GM19324 (cell line): ENCODE data around the gene CEACAM8.
"Not testable (repeated sequence)": the region's sequence is repeated elsewhere in the genome, so short reads cannot be mapped to it uniquely, and the experiment has no call there.

Experiments used
- ATAC-seq: cut with Tn5 transposase; IDR thresholded peaks from one replicate; pipeline ENCODE4 v1.9.1; 2021; ENCODE audit warnings: mild to moderate bottlenecking, moderate library complexity; ENCODE audit not compliant: unreplicated experiment, low FRiP score

CEACAM8 gene

GRCh38 chr19:42594617-42595489 is at the start of gene CEACAM8:
Gene CEACAM8 (minus strand): TSS chr19:42594924. CDS start chr19:42594828, 96 bp downstream.
- no peak for ATAC-seq

DNA sequence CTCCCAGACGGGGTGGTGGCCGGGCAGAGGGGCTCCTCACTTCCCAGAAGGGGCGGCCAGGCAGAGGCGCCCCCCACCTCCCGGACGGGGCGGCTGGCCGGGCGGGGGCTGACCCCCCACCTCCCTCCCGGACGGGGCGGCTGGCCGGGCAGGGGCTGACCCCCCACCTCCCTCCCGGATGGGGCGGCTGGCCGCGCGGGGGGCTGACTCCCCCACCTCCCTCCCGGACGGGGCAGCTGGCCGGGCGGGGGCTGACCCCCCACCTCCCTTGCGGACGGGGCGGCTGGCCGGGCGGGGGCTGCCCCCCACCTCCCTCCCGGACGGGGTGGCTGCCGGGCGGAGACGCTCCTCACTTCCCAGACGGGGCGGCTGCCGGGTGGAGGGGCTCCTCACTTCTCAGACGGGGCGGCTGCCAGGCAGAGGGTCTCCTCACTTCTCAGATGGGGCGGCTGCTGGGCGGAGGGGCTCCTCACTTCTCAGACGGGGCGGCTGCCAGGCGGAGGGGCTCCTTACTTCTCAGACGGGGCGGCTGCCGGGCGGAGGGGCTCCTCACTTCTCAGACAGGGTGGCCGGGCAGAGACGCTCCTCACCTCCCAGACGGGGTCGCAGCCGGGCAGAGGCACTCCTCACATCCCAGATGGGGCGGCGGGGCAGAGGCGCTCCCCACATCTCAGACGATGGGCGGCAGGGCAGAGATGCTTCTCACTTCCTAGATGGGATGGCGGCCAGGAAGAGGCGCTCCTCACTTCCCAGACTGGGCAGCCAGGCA is 44.8 kb upstream of the CEACAM8 start:
- ATAC-seq: not testable (repeated sequence)

GRCh38 chr19:42635233-42635539 is 40.5 kb upstream of the CEACAM8 start:
- no peak for ATAC-seq

DNA sequence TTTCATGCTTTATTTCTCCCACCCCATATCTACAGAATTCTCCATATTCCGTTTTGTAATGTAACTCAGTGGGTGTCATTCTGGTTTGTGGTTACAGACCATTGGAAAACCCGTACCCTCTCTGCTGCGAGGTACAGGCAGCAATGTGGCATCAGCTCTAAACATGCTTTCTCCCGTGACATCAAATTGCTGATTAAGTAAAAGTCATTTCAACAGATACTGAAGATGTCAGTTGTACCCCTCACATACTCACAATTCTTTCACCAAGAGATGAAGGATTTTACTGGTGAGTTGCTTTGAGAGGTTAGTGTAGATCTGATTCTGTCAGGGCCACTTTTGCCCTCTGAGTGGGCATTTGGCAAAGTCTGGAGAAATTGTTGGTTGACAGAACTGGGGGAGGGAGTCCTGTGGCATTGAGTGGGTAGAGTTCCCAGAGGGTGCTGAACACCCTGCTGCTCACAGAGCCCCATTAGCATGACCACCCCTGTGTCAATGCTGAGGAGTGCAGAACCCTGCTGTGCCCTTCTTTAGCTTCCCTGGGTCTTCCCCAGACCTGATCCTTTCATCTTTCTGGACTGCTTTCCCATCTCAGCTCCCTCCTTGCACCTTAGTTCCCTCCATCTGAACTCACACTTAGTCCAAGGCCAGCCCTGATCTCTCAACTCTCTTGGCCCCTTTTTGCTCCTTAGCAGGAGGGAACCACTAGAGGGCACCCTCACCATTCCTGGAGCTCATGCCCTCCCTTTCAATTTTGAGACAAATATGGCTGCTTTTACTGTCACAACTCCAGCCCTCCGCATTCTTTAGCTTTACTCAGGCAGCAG is 39.9 kb upstream of the CEACAM8 start:
- no peak for ATAC-seq

DNA sequence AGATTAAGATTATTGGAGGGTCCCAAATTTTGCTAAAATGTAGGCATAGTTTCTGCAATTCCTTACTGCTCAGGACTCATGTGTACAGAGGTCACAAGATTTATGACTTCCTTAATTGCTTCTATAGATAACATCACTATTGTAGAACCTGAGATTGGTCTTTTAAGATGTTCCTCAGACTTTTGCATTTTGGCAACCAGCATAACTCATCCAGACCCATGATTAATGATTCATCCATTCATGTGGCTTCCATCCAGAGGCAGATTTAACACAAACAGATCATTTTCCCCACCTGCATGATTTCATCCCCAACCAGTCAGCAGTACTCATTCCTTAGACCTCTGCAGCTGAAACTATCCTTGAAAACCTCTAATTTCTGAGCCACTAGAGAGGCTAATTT is 34.5 kb upstream of the CEACAM8 start:
- ATAC-seq: no peak

DNA sequence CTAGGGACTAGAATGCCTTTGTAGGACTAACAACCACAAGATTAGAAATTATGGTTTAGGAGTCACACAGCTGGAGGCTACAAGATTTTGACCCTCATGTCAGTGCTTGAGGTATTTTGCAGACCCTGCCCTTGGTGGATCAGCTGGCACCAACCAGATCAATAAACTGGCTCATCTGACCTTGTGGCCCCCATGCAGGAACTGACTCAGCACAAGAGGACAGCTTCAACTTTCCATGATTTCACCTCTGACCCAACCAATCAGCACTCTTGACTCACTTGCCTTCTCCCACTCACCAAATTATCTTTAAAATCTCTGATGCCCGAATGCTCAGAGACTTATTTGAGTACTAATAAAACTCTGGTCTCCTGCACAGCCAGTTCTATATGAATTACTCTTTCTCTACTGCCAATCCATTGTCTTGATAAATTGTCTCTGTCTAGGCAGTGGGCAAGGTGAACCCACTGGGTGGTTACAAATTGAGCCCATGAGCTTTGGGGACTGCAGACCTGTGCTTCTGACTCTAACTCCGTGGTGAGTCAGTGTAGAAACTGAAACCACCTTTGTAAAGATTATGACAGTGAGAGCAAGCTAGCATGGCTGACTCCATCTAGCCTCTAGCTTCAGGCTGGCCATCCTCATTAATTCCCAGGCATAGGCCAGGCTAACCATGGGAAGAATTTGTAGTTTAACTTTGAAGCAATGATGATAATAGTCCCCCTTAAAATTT is 33.9 kb upstream of the CEACAM8 start:
- ATAC-seq: no peak

GRCh38 chr19:42627916-42628315 is 33.2 kb upstream of the CEACAM8 start:
- ATAC-seq: no peak

GRCh38 chr19:42626181-42626580 is 31.5 kb upstream of the CEACAM8 start:
- no peak for ATAC-seq

- ATAC-seq: no peak
Measured at GRCh38 chr19:42619271-42619670, 24.5 kb upstream of the CEACAM8 start.

DNA sequence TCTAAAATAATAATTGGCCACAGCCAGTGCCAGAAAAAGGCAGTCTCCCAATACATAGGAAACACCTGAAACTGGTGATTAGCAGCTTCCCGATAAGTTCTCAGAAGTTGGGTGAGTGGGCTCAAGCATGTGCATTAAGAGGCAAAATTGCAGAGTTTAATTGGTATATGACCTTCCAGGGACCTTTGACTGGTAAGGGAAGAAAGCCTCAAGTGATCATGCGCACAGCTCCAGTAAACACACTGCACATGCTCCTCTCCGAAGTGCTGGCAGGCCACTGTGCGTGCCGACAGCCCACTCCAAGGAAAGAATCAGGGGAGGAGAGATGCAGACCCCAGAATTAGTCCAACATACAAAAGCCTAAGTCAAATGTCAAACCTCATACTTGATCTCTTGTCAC is 18.9 kb upstream of the CEACAM8 start:
- ATAC-seq: no peak

- ATAC-seq: not testable (repeated sequence)
Measured at GRCh38 chr19:42610401-42610915, 15.7 kb upstream of the CEACAM8 start.

GRCh38 chr19:42606660-42607351 is 12.1 kb upstream of the CEACAM8 start:
- no peak for ATAC-seq

DNA sequence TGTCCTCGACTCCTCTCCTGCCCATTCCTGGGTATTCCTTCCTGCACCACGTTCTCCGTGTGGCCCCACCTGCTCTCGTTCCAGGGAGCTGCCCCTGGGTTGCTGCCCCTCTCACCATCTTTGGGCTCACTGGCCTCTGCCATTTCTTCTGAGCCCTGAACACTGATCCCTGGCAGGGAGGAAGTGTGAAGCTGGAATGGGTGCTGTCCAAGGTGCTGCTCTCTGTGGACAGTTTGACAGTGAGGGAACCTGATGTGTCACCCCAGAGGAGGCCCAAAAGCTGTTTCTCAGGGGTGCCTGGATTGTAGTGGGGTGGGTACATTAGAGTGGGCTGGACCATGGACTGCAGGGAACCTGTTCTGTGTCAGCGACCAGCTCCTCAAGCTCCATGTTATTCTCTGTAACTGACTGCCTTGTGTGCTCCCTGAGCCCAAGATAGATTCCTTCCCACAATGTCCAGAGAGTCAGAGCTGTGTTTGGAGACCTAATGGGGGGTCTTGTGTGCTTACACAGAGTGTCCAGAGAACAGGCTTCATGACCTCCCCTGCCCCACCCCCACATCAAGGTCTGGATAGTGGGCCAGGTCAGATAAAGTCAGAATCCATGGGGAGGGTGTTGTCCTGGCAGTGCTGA is 7.2 kb upstream of the CEACAM8 start:
- no peak for ATAC-seq

DNA sequence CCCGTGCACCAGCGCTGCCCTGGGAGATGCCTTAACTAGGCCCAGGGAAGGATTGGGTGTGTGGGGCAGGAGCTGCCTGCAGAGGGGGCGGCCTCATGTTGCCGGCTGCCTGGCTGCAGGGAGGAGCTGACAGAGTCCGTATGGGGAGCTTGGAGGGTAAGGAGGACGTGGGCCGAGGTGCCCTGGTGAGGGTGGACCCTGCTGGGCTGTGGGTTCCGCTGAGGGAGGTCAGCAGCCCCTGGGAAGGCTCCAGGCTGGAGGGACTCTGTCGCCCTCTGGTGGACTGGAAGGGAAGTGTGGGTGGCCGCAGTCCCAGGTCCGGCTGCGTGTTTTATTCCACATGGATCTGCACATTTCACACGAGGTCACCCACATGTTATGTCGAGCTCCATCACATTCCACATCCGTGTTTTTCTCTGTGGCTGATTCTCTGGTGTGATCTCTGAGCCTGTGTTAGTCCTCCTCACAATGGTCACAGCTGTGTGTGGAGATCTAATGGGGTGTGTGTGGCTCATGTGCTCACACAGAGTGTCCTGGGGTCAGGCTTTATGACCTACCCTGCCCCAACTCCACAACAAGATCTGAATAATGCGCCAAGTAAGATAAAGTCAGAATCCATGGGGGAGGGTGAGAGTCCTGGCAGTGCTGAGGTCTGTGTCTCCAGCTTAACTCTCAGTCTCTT is 1.8 kb upstream of the CEACAM8 start:
- no peak for ATAC-seq

DNA sequence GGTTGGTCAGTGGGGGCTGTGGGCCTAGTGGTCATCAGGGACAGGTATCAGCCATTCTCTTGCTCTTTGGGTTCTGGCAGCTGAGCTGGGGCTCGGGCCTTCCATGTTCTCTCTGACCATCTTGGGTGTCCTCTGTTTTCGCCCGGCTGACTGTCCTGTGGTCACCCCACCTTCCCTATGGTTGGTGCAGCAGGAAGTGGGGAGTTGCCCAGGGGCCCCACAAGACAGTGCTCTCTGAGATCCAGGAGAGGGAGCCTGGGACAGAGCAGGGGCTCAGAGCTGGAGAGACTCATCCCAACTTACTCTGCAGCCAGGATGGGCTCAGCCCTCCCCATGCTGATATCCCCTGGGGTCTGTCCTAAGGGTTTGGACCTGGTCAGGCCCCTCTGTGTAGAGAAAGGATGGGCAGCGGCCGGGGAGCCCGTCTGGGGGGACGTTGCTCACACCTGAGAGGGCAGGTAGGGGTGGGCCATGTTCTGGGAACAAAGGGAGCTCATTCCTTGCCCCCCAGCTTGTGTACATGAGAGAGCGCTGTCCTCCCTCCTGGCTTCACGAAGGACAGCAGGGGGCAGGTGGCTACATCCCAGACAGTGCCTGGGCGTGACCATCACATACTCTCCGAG is 937 bp upstream of the CEACAM8 start:
- ATAC-seq: no peak

DNA sequence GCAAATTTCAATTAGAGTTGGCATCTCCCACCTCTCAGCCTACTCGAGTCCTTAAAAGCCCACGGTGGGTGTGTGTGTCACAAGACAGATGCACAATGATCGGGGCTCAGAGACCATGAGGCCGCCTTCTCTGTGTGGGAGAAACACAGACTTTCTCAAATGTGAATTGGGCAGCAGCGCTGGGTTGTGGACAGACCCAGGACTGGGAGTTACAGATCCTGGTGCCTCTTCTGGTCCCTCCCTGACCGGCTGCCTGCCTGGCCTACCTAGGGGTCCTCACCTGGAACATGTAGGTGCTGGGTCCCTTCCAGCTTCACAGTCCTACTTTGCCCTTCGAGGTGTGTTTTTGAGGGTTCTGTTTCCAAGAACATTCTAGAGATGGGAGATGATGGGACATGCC is 4.9 kb downstream of the CEACAM8 start:
- no peak for ATAC-seq

DNA sequence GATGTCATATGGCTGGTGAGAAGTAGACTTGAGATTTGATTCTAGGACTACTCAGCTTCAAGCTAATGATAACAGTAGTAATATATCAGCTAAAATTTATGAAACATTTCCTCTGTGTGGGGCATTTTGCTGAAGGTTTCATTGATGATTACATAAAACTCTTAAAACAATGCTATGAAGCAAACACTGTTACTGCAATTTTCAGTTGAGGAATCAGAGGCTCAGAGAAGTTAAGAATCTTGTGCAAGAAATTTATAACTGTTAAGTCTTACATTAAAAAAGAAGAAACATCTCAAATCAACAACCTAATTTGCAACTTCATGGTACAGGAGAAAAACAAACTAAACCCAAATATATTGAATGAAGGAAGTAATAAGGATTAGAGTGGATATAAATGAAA is 10.3 kb downstream of the CEACAM8 start:
- no peak for ATAC-seq

DNA sequence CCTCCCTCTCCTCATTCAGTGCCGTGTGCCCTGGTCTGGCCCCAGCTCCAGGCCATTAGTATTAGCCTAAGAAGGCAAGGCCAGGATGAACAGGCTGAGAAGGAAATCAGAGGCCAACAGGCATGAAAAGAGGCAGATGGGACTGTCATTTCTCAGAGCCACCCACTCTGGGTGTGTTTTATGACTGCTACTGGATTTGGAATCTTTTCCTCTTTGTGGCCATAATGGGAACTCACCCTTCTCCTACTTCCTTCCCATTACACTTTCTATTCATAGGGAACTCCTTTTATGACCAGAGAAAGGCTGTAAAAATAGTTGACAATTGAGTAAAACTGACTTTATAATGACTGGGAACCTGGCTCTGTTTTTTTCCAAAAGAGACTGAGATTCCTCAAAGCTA is 17.7 kb downstream of the CEACAM8 start:
- no peak for ATAC-seq
